ENCODE results near the gene IQGAP1. TPM values are rescaled to one million over a fixed set of nuclear protein-coding genes. Genes with fewer than 3 reads are reported as not detected.

IQGAP1 gene
- total and polyA plus RNA-seq, 2 of the 13 experiments (the other 11 are each of a cell fraction or from before 2014, with no cell fraction given), result 29.5 to 37.9 TPM

GRCh38 chr15:90489944-90490343, 101.9 kb downstream of the IQGAP1 start (continued):
- TF ChIP-seq PATZ1 (CRISPR knock-in tag; IDR thresholded peaks at IDR 0.05) (peak; percentile 67), TSC22D2 (CRISPR knock-in tag; IDR thresholded peaks at IDR 0.05; ENCODE audit: borderline replicate concordance) (peak; percentile 47; the same call in 1 of the 2 replicates), ARNTL (CRISPR knock-in tag; IDR thresholded peaks at IDR 0.05) (no peak), HMG20A (CRISPR knock-in tag; IDR thresholded peaks at IDR 0.05; ENCODE audit: borderline replicate concordance) (peak; percentile 97), IRF1 (CRISPR knock-in tag; IDR thresholded peaks at IDR 0.05; ENCODE audit: low read depth) (no peak), ZNF580 (CRISPR knock-in tag; IDR thresholded peaks at IDR 0.05; ENCODE audit: borderline replicate concordance, low read depth) (no peak; the same call in 1 of the 2 replicates), PAXIP1 (CRISPR knock-in tag; conservative IDR thresholded peaks at IDR 0.05) (peak; percentile 98), GPBP1L1 (CRISPR knock-in tag; IDR thresholded peaks at IDR 0.05) (no peak), SMARCC2 (IDR thresholded peaks at IDR 0.05) (peak; percentile 96), ZNF12 (CRISPR knock-in tag; IDR thresholded peaks at IDR 0.05) (peak; percentile 61; the same call in 1 of the 2 replicates), PRPF4 (IDR thresholded peaks at IDR 0.05; ENCODE audit: low read depth, low read length, poor library complexity, severe bottlenecking) (no peak), SIX4 (CRISPR knock-in tag; IDR thresholded peaks at IDR 0.05) (peak; percentile 52; the same call in 1 of the 2 replicates), STAG1 (CRISPR knock-in tag; IDR thresholded peaks at IDR 0.05) (peak; percentile 43; the same call in 1 of the 2 replicates), SAP130 (CRISPR knock-in tag; IDR thresholded peaks at IDR 0.05; ENCODE audit: low read depth) (peak; percentile 95), SYNCRIP (IDR thresholded peaks at IDR 0.05; ENCODE audit: insufficient read depth, low read depth, low read length) (no peak), WIZ (CRISPR knock-in tag; IDR thresholded peaks at IDR 0.05) (peak; percentile 79; the same call in 1 of the 2 replicates), ZNF350 (CRISPR knock-in tag; IDR thresholded peaks at IDR 0.05; ENCODE audit: borderline replicate concordance, low read depth) (no peak; the same call in 1 of the 2 replicates), BATF2 (CRISPR knock-in tag; IDR thresholded peaks at IDR 0.05) (no peak), AKAP8 (CRISPR knock-in tag; IDR thresholded peaks at IDR 0.05) (peak; percentile 83; the same call in 1 of the 2 replicates), ZFP91 (CRISPR knock-in tag; IDR thresholded peaks at IDR 0.05; ENCODE audit: borderline replicate concordance) (no peak; the same call in 1 of the 2 replicates)

Data from HepG2 (cell line).